Hepatocyte (in vitro differentiated cells): ENCODE data around the gene WDR17.

Source experiments
- EZH2 ChIP-seq: fragments of 200-600 bp; sonication (generic); IDR thresholded peaks from 2 replicates; pipeline ENCODE4 v1.6.1; 2016; ENCODE audit warnings: antibody characterized with exemption, mild to moderate bottlenecking, borderline replicate concordance
- EZH2phosphoT487 ChIP-seq: fragments of 200-600 bp; sonication (generic); IDR thresholded peaks from one replicate; pipeline ENCODE4 v1.6.1; 2018; ENCODE audit warnings: antibody characterized with exemption, mild to moderate bottlenecking, low read depth, moderate library complexity; ENCODE audit not compliant: unreplicated experiment, severe bottlenecking
- TF ChIP-seq, protein P1 (sequence below): fragments of 200-600 bp; sonication (generic); IDR thresholded peaks from 2 replicates; pipeline ENCODE4 v1.5.1; 2016; ENCODE audit warnings: antibody characterized with exemption, mild to moderate bottlenecking; ENCODE audit not compliant: poor library complexity

DNA sequence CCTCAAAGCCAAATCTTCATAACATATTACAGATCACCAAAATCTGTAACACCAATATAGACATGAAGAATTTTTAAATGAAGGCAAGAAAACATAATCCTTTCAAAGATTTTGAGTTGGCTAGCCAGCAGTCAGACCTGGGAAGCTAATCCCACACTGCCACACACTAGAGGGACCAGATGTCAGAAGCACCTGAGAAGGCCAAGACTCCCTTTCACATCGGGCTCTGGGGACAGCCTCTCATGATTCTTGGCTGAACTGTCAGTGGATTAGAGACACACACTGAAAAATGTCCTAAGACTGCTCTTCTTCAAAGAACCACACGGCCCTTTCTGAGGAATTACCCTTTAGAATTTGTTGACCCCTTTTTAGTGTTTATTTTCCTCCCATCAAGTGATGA is 157.9 kb downstream of the WDR17 start:
- TF ChIP-seq, protein P1, sequence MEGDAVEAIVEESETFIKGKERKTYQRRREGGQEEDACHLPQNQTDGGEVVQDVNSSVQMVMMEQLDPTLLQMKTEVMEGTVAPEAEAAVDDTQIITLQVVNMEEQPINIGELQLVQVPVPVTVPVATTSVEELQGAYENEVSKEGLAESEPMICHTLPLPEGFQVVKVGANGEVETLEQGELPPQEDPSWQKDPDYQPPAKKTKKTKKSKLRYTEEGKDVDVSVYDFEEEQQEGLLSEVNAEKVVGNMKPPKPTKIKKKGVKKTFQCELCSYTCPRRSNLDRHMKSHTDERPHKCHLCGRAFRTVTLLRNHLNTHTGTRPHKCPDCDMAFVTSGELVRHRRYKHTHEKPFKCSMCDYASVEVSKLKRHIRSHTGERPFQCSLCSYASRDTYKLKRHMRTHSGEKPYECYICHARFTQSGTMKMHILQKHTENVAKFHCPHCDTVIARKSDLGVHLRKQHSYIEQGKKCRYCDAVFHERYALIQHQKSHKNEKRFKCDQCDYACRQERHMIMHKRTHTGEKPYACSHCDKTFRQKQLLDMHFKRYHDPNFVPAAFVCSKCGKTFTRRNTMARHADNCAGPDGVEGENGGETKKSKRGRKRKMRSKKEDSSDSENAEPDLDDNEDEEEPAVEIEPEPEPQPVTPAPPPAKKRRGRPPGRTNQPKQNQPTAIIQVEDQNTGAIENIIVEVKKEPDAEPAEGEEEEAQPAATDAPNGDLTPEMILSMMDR: no peak
- TF ChIP-seq EZH2: no peak
- TF ChIP-seq EZH2phosphoT487: no peak
